A673 (cell line): ENCODE measurements around the gene GDF10. TPM values are rescaled to one million over a fixed set of nuclear protein-coding genes. Genes with fewer than 3 reads are reported as not detected.

Experiments used
- BruUV-seq: library from RNA; stranded (reverse); fragments of 400-500 nt; replicated peaks from 2 replicates; lab custom pipeline; 2021; lab: Mats Ljungman, UMichigan
- CTCF ChIA-PET: fragments of 300-600 bp; sonication (Branson Sonifier 250); formaldehyde crosslinking; loops from one replicate; lab custom pipeline; 2022; ENCODE audit warnings: antibody characterized with exemption; lab: Charles Lee
- POLR2A ChIA-PET: fragments of 300-600 bp; sonication (Branson Sonifier 250); formaldehyde crosslinking; loops from one replicate; lab custom pipeline; 2022; ENCODE audit warnings: antibody characterized with exemption; ENCODE audit not compliant: low non-redundant PET; lab: Charles Lee
- DNase-seq: peaks from one replicate; pipeline ENCODE4 v3.0.0-alpha.2; 2015; ENCODE audit warnings: low spot score
- H3K27ac ChIP-seq: fragments of 200-600 bp; sonication (generic); 2 replicates; pipeline ENCODE4 v1.5.1; 2016; ENCODE audit warnings: mixed run types, low read depth, mild to moderate bottlenecking, mixed read lengths, antibody characterized with exemption, low read length; ENCODE audit not compliant: poor library complexity, severe bottlenecking
- H3K27me3 ChIP-seq: fragments of 200-600 bp; sonication (generic); replicated peaks from 2 replicates; pipeline ENCODE4 v1.6.1; 2017; ENCODE audit warnings: mixed run types, low read depth, mild to moderate bottlenecking, mixed read lengths, antibody characterized with exemption, low read length; ENCODE audit not compliant: insufficient read depth, poor library complexity
- H3K36me3 ChIP-seq: fragments of 200-600 bp; sonication (generic); 2 replicates; pipeline ENCODE4 v1.6.1; 2016; ENCODE audit warnings: mixed run types, mild to moderate bottlenecking, mixed read lengths, antibody characterized with exemption, low read length; ENCODE audit not compliant: insufficient read depth, poor library complexity, severe bottlenecking
- H3K4me1 ChIP-seq: fragments of 200-600 bp; sonication (generic); 2 replicates; pipeline ENCODE4 v1.6.1; 2017; ENCODE audit warnings: mixed run types, mild to moderate bottlenecking, mixed read lengths, antibody characterized with exemption, low read length; ENCODE audit not compliant: insufficient read depth, poor library complexity, severe bottlenecking
- H3K4me3 ChIP-seq: fragments of 200-600 bp; sonication (generic); 2 replicates; pipeline ENCODE4 v1.5.1; 2016; ENCODE audit warnings: low read depth, mixed run types, mild to moderate bottlenecking, mixed read lengths, low read length; ENCODE audit not compliant: poor library complexity, severe bottlenecking
- H3K9me3 ChIP-seq: fragments of 200-600 bp; sonication (generic); 2 replicates; pipeline ENCODE4 v1.6.1; 2016; ENCODE audit warnings: mixed run types, low read depth, mild to moderate bottlenecking, mixed read lengths, antibody characterized with exemption, low read length; ENCODE audit not compliant: poor library complexity, severe bottlenecking
- CTCF ChIP-seq: fragments of 300-800, 200-600 bp; sonication (generic); conservative IDR thresholded peaks from 2 replicates; pipeline ENCODE4 v1.5.1; 2017; ENCODE audit warnings: low read depth, mild to moderate bottlenecking, antibody characterized with exemption, low read length, moderate library complexity, mixed read lengths
- EZH2 ChIP-seq: fragments of 200-600 bp; sonication (generic); IDR thresholded peaks from 2 replicates; pipeline ENCODE4 v1.6.1; 2017; ENCODE audit warnings: borderline replicate concordance, low read depth, mild to moderate bottlenecking, mixed read lengths, antibody characterized with exemption, low read length; ENCODE audit not compliant: poor library complexity, severe bottlenecking
- intact Hi-C: fragments of 100-400 bp; cut with micrococcal nuclease; formaldehyde crosslinking; loops from one replicate; pipeline ENCODE4 v1.10.0; 2022; ENCODE audit not compliant: unreplicated experiment
- total RNA-seq: library from RNA; stranded (reverse); gene quantifications from 2 replicates; pipeline ENCODE4 v1.2.3, GENCODE V29; 2021

The GDF10 gene
- total RNA-seq, 1 experiment from 2014 or later = 0.45 TPM

GRCh38 chr10:47322300-47323061 lies 22.5 kb downstream of the GDF10 start, which contains the start of gene GDF2:
TSS of gene GDF2 (plus strand) at chr10:47322454. CDS start at chr10:47322669, 215 bp downstream.
- H3K36me3 ChIP-seq = no peaks in the 10 kb centered on the region
- no peak for TF ChIP-seq CTCF
- no peak for TF ChIP-seq EZH2
- H3K4me3 ChIP-seq = no peak within 1 kb of the TSS
- no TSS peak for BruUV-seq
- no peaks in the 10 kb centered on the region for H3K27me3 ChIP-seq
- H3K9me3 ChIP-seq = no peaks in the 10 kb centered on the region
- no peak within 1 kb of the TSS for H3K27ac ChIP-seq
- no peak for DNase-seq
- intact Hi-C loops = no loop called here
- ChIA-PET CTCF (no interaction called here), POLR2A (no interaction called here)
- no peaks in the 10 kb centered on the region for H3K4me1 ChIP-seq

- ChIA-PET CTCF (no interaction called here), POLR2A (no interaction called here)
- Histone ChIP-seq H3K9me3 (no peaks in the 10 kb centered on the region), H3K4me3 (no peak overlapping the region), H3K36me3 (no peaks in the 10 kb centered on the region), H3K27me3 (no peaks in the 10 kb centered on the region), H3K27ac (no peak overlapping the region), H3K4me1 (no peaks in the 10 kb centered on the region)
- DNase-seq = no peak
- no TSS peak for BruUV-seq
- intact Hi-C loops = no loop called here
- TF ChIP-seq EZH2 (no peak), CTCF (no peak)
Observed at GRCh38 chr10:47323087-47323486, 23.1 kb downstream of the GDF10 start.

GRCh38 chr10:47323636-47324296 lies 23.8 kb downstream of the GDF10 start:
- ChIA-PET POLR2A (no interaction called here), CTCF (no interaction called here)
- no TSS peak for BruUV-seq

More at GRCh38 chr10:47323636-47324296, 23.8 kb downstream of the GDF10 start:
- Histone ChIP-seq H3K27ac (no peak overlapping the region), H3K9me3 (no peaks in the 10 kb centered on the region), H3K4me3 (no peak overlapping the region), H3K4me1 (no peaks in the 10 kb centered on the region), H3K36me3 (no peaks in the 10 kb centered on the region), H3K27me3 (no peaks in the 10 kb centered on the region)
- TF ChIP-seq CTCF = no peak
- TF ChIP-seq EZH2 = no peak
- intact Hi-C loops = no loop called here
- no peak for DNase-seq
